Cardiac muscle cell (in vitro differentiated cells and primary cell): ENCODE measurements around the gene SLC22A31. TPM values are rescaled to one million over a fixed set of nuclear protein-coding genes. Genes with fewer than 3 reads are reported as not detected.

Experiments used
- DNase-seq, 2 donors: peaks; one replicate each; pipeline versions ENCODE4 v3.0.0 to v3.0.0-alpha.2; 2010 to 2017; ENCODE audit warnings: low read depth in 1 of 2, low spot score in 1 of 2
- H3K27ac ChIP-seq: fragments of 200-600 bp; sonication (generic); 2 replicates; pipeline ENCODE4 v1.5.1; 2016
- H3K27me3 ChIP-seq: fragments of 200-600 bp; sonication (generic); 2 replicates; pipeline ENCODE4 v1.6.0; 2016; ENCODE audit warnings: control low read depth
- H3K36me3 ChIP-seq: fragments of 200-600 bp; sonication (generic); 2 replicates; pipeline ENCODE4 v1.5.1; 2016; ENCODE audit warnings: control low read depth
- H3K4me1 ChIP-seq: fragments of 200-600 bp; sonication (generic); 2 replicates; pipeline ENCODE4 v1.8.1; 2017; ENCODE audit warnings: low read depth, mild to moderate bottlenecking, mixed run types
- H3K4me3 ChIP-seq: fragments of 200-600 bp; sonication (generic); 2 replicates; pipeline ENCODE4 v1.5.1; 2016; ENCODE audit warnings: mild to moderate bottlenecking
- H3K9me3 ChIP-seq: fragments of 200-600 bp; sonication (generic); 2 replicates; pipeline ENCODE4 v1.5.1; 2017; ENCODE audit warnings: low read depth, mild to moderate bottlenecking, control low read depth
- CTCF ChIP-seq: IDR thresholded peaks from 2 replicates; pipeline ENCODE4 v1.5.1; 2012; ENCODE audit warnings: low read depth, mild to moderate bottlenecking, low read length
- polyA plus RNA-seq: library from polyadenylated mRNA; unstranded; fragments of >200 nt; fragmentation: Nextera tagmentation; extraction: Ambion mirVana; gene quantifications from 2 replicates; pipeline ENCODE4 v1.2.1, GENCODE V29; 2016
- total RNA-seq: library from RNA; depleted of rRNA; stranded (reverse); fragments of >200 nt; gene quantifications from 2 replicates; pipeline ENCODE4 v1.2.3, GENCODE V29; 2016

SLC22A31 gene
- total and polyA plus RNA-seq, 2 experiments from 2014 or later: 10.9 to 39.4 TPM

- no peaks in the 10 kb centered on the region for H3K36me3 ChIP-seq
- H3K4me1 ChIP-seq: no peaks in the 10 kb centered on the region
- DNase-seq: no peak
- H3K4me3 ChIP-seq: no peak overlapping the region
- TF ChIP-seq CTCF: no peak
- no peaks in the 10 kb centered on the region for H3K9me3 ChIP-seq
- no peak overlapping the region for H3K27ac ChIP-seq
- H3K27me3 ChIP-seq: no peaks in the 10 kb centered on the region
Observed at GRCh38 chr16:89179148-89179484, 21.2 kb downstream of the SLC22A31 start.

GRCh38 chr16:89178453-89179147 lies 21.7 kb downstream of the SLC22A31 start:
- Histone ChIP-seq H3K4me3 (no peak overlapping the region), H3K9me3 (no peaks in the 10 kb centered on the region), H3K36me3 (no peaks in the 10 kb centered on the region), H3K27ac (no peak overlapping the region), H3K27me3 (no peaks in the 10 kb centered on the region), H3K4me1 (peaks cover under 1% of the 10 kb centered on the region)
- TF ChIP-seq CTCF: no peak
- DNase-seq: no peak

GRCh38 chr16:89177501-89177900 lies 22.8 kb downstream of the SLC22A31 start:
- Histone ChIP-seq H3K9me3 (no peaks in the 10 kb centered on the region), H3K36me3 (no peaks in the 10 kb centered on the region), H3K4me1 (peaks cover 10% of the 10 kb centered on the region), H3K27me3 (peaks cover under 1% of the 10 kb centered on the region), H3K4me3 (no peak overlapping the region), H3K27ac (no peak overlapping the region)
- DNase-seq: no peak
- no peak for TF ChIP-seq CTCF

- no peak for TF ChIP-seq CTCF
- Histone ChIP-seq H3K36me3 (no peaks in the 10 kb centered on the region), H3K9me3 (no peaks in the 10 kb centered on the region), H3K4me3 (no peak overlapping the region), H3K27me3 (peaks cover 3% of the 10 kb centered on the region), H3K4me1 (peaks cover 10% of the 10 kb centered on the region), H3K27ac (no peak overlapping the region)
- no peak for DNase-seq
Observed at GRCh38 chr16:89176717-89177116, 23.6 kb downstream of the SLC22A31 start.

- H3K4me1 ChIP-seq: peaks cover 10% of the 10 kb centered on the region
- H3K27ac ChIP-seq: no peak overlapping the region
Observed at GRCh38 chr16:89176147-89176690, 24.1 kb downstream of the SLC22A31 start.

More at GRCh38 chr16:89176147-89176690, 24.1 kb downstream of the SLC22A31 start:
- Histone ChIP-seq H3K27me3 (peaks cover 3% of the 10 kb centered on the region), H3K4me3 (no peak overlapping the region), H3K9me3 (no peaks in the 10 kb centered on the region), H3K36me3 (no peaks in the 10 kb centered on the region)
- DNase-seq: no peak
- TF ChIP-seq CTCF: no peak
